ENCODE results near the gene ERBB4.

Gene ERBB4

DNA sequence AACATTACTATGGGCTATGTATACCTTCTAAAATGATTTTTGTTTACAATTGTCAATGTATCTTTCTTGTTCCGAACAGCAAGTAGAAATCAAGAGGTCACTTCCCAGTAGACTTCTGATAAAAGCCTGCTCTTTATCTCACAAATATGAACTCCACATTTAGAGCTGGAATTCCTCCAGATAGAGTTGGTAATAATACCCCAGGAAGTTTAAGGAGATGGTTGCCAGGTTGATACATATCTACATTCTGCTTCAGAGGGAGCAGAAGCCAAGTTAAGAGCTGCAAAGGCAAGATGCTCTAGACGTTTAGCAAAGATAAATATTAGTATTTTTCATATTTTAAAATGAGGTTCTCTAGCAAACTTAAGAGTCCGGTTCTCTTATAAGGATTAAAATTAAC lies 267.0 kb downstream of the ERBB4 start:
- Histone ChIP-seq H3K27me3 (ENCODE audit: control insufficient read depth, low read length) (no peaks in the 10 kb centered on the region), H3K36me3 (ENCODE audit: control insufficient read depth, low read length) (no peaks in the 10 kb centered on the region), H3K4me1 (ENCODE audit: control insufficient read depth, low read length) (no peaks in the 10 kb centered on the region), H3K4me3 (ENCODE audit: low read length) (no peak overlapping the region), H3K79me2 (ENCODE audit: control insufficient read depth, low read length) (no peaks in the 10 kb centered on the region), H3F3A (ENCODE audit: control insufficient read depth, insufficient read depth) (no peaks in the 10 kb centered on the region), H3K9me2 (replicated peaks; ENCODE audit: control insufficient read depth, low read length) (no peaks in the 10 kb centered on the region), H3K27ac (ENCODE audit: low read depth, low read length) (no peak overlapping the region), H3K9me3 (ENCODE audit: control insufficient read depth, insufficient read depth, low read length) (no peaks in the 10 kb centered on the region), H3K4me2 (ENCODE audit: low read length) (no peak overlapping the region), H4K20me1 (ENCODE audit: control insufficient read depth, insufficient read depth, low read depth, low read length) (no peaks in the 10 kb centered on the region)
- TF ChIP-seq, protein P1, sequence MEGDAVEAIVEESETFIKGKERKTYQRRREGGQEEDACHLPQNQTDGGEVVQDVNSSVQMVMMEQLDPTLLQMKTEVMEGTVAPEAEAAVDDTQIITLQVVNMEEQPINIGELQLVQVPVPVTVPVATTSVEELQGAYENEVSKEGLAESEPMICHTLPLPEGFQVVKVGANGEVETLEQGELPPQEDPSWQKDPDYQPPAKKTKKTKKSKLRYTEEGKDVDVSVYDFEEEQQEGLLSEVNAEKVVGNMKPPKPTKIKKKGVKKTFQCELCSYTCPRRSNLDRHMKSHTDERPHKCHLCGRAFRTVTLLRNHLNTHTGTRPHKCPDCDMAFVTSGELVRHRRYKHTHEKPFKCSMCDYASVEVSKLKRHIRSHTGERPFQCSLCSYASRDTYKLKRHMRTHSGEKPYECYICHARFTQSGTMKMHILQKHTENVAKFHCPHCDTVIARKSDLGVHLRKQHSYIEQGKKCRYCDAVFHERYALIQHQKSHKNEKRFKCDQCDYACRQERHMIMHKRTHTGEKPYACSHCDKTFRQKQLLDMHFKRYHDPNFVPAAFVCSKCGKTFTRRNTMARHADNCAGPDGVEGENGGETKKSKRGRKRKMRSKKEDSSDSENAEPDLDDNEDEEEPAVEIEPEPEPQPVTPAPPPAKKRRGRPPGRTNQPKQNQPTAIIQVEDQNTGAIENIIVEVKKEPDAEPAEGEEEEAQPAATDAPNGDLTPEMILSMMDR (IDR thresholded peaks at IDR 0.05; ENCODE audit: low read depth, low read length, poor library complexity, severe bottlenecking) = no peak
- no peak for TF ChIP-seq EZH2phosphoT487 (IDR thresholded peaks at IDR 0.05; ENCODE audit: borderline replicate concordance, low read length)

DNA sequence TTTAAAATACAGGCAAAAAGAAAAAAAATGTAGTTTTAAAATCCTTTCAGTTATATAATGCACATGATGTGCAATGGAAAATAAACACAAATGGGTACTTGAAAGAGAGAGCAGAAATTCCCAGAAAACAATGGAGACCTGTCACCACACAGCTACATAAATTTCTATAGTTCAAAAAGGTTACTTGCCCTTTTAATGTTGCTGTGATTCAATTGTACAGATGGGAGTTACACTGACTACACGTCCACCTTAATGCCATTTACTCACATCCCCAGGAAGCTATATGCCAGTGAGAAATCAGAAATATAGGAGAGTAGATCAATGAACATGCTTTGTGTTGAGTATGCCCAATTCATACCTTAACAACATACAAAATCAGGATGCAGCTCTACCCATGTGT lies 269.6 kb downstream of the ERBB4 start:
- H3F3A ChIP-seq (ENCODE audit: control insufficient read depth, insufficient read depth) = no peaks in the 10 kb centered on the region
- no peak for TF ChIP-seq EZH2phosphoT487 (IDR thresholded peaks at IDR 0.05; ENCODE audit: borderline replicate concordance, low read length)
- TF ChIP-seq, protein P1 (IDR thresholded peaks at IDR 0.05; ENCODE audit: low read depth, low read length, poor library complexity, severe bottlenecking) = no peak
- H3K27me3 ChIP-seq (ENCODE audit: control insufficient read depth, low read length) = no peaks in the 10 kb centered on the region
- H3K4me1 ChIP-seq (ENCODE audit: control insufficient read depth, low read length) = no peaks in the 10 kb centered on the region
- no peak overlapping the region for H3K27ac ChIP-seq (ENCODE audit: low read depth, low read length)
- no peaks in the 10 kb centered on the region for H3K79me2 ChIP-seq (ENCODE audit: control insufficient read depth, low read length)
- H3K9me2 ChIP-seq (replicated peaks; ENCODE audit: control insufficient read depth, low read length) = no peaks in the 10 kb centered on the region
- H3K4me3 ChIP-seq (ENCODE audit: low read length) = no peak overlapping the region
- no peaks in the 10 kb centered on the region for H3K36me3 ChIP-seq (ENCODE audit: control insufficient read depth, low read length)
- no peaks in the 10 kb centered on the region for H3K9me3 ChIP-seq (ENCODE audit: control insufficient read depth, insufficient read depth, low read length)
- no peaks in the 10 kb centered on the region for H4K20me1 ChIP-seq (ENCODE audit: control insufficient read depth, insufficient read depth, low read depth, low read length)
- H3K4me2 ChIP-seq (ENCODE audit: low read length) = no peak overlapping the region

DNA sequence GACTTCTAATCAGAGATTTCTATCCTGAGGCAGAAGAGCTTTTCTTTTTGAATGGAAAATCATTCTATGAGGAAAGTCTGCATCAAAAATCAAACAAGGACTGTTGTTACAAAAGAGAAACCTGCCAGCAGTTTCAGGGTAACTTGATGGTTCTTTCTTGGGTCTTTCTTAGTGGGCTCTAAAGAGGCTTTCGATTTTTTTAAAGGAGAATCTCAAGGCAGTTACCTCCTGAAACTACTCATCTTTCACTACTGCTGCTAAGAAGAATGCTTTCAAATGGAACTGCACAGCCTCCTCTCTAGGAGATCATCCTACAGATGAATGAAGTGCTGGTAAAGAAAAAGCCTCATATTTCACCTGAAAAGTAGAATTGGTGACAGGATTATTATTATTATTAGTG lies 272.3 kb downstream of the ERBB4 start:
- Histone ChIP-seq H3K4me3 (ENCODE audit: low read length) (no peak overlapping the region), H3K4me2 (ENCODE audit: low read length) (no peak overlapping the region), H3K9me3 (ENCODE audit: control insufficient read depth, insufficient read depth, low read length) (no peaks in the 10 kb centered on the region), H4K20me1 (ENCODE audit: control insufficient read depth, insufficient read depth, low read depth, low read length) (no peaks in the 10 kb centered on the region), H3K9me2 (replicated peaks; ENCODE audit: control insufficient read depth, low read length) (no peaks in the 10 kb centered on the region), H3K27ac (ENCODE audit: low read depth, low read length) (no peak overlapping the region), H3K4me1 (ENCODE audit: control insufficient read depth, low read length) (no peaks in the 10 kb centered on the region), H3K27me3 (ENCODE audit: control insufficient read depth, low read length) (no peaks in the 10 kb centered on the region), H3K79me2 (ENCODE audit: control insufficient read depth, low read length) (no peaks in the 10 kb centered on the region), H3K36me3 (ENCODE audit: control insufficient read depth, low read length) (no peaks in the 10 kb centered on the region), H3F3A (ENCODE audit: control insufficient read depth, insufficient read depth) (no peaks in the 10 kb centered on the region)
- no peak for TF ChIP-seq EZH2phosphoT487 (IDR thresholded peaks at IDR 0.05; ENCODE audit: borderline replicate concordance, low read length)
- TF ChIP-seq, protein P1 (IDR thresholded peaks at IDR 0.05; ENCODE audit: low read depth, low read length, poor library complexity, severe bottlenecking) = no peak

DNA sequence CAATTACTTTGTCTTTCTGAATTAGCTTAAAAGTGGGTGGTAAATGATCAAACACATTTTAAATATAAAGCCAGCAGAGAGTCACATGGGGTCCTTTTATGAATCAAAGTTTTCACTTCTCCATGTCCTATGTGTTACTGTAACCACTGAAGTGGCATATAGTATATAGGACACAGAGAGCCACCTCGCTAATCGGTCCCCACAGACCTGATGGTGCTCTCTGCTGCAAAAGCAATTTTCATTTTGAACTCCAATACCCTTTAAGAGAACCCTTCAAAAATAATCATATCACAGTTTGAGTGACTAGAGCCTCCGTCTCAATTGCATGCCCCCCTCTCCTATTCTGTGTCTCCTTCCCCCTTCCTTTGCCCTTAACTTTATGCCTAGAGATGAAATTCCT lies 272.8 kb downstream of the ERBB4 start:
- Histone ChIP-seq H3K4me1 (ENCODE audit: control insufficient read depth, low read length) (no peaks in the 10 kb centered on the region), H3K9me2 (replicated peaks; ENCODE audit: control insufficient read depth, low read length) (no peaks in the 10 kb centered on the region), H3F3A (ENCODE audit: control insufficient read depth, insufficient read depth) (no peaks in the 10 kb centered on the region), H3K27ac (ENCODE audit: low read depth, low read length) (no peak overlapping the region), H3K79me2 (ENCODE audit: control insufficient read depth, low read length) (no peaks in the 10 kb centered on the region), H3K9me3 (ENCODE audit: control insufficient read depth, insufficient read depth, low read length) (no peaks in the 10 kb centered on the region), H3K4me2 (ENCODE audit: low read length) (no peak overlapping the region), H3K27me3 (ENCODE audit: control insufficient read depth, low read length) (no peaks in the 10 kb centered on the region), H3K4me3 (ENCODE audit: low read length) (no peak overlapping the region), H3K36me3 (ENCODE audit: control insufficient read depth, low read length) (no peaks in the 10 kb centered on the region), H4K20me1 (ENCODE audit: control insufficient read depth, insufficient read depth, low read depth, low read length) (no peaks in the 10 kb centered on the region)
- no peak for TF ChIP-seq EZH2phosphoT487 (IDR thresholded peaks at IDR 0.05; ENCODE audit: borderline replicate concordance, low read length)
- TF ChIP-seq, protein P1 (IDR thresholded peaks at IDR 0.05; ENCODE audit: low read depth, low read length, poor library complexity, severe bottlenecking) = no peak

Data from DOHH2 (cell line).